ENCODE results near the gene VSIG4.
"Not testable (repeated sequence)": the region's sequence is repeated elsewhere in the genome, so short reads cannot be mapped to it uniquely, and the experiment has no call there.

The VSIG4 gene

DNA sequence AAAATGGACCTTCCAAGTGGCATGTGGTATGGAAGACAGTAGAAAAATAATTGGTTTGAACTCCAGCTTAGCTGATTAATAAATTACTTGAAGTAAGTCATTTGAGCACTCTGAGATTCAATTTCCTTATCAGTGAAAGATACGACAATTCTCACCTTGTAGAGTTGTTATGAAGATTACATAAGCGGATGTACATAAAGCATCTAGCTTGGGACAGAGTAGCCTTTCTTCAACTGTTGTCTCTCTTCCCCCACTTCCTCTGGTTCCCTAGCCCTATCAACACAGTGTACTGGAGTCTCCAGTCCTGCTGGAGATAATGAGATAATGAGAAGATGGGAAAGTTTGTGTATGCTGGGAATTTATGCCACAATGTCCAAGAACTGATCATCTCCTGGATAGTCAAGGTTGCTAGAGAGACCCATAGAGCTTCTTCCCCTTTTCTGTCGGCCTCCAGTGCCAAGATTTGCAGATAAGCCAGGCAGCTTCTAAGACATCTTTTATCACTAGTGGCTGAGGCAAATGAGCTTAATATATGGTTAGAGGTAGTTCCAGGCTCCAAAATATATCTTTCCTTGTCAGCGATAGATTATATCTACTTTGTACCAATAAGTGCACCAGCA lies 33.9 kb downstream of the VSIG4 start:
- no peak for DNase-seq

DNA sequence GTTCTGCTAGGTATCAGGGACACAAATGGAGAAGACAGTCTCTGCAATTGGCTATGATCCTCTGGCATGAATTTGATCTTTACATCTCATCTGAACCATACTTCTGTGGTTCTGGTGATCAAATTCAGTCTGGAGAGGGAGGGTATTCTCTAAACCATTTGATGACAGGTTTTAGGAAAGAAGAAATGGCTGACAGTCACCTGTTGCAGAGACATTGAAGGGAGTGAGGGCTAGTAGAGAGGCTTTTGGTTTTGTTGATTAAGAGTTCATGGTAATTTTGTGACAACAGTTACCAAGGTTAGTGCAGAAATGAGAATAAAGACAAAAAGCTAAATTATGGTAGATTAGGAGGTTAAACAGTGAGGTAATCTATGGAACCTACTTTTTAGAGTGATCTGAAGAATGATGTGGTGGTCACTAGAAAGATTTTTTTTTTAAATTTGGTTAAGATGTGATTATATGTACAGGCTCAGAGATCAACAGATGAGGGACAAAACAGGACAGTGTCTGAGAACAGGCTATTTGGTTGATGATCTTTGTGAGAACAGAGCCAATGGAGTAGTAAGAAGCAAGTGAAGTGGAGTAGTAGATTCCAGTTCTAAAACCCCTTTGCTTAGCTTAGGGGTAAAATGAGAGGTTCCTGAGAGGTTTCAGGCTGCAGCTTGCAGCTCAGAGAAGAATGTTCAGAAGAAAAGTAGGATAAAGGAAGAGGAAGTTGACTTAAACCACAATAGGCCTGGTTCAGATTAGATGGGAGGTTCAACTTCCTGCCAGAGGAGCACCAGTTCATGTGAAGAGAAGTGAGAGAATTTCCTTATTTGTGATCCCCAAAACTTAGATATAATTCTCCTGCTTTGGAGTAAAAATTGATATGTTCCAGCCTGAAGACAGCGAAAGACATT lies 34.7 kb downstream of the VSIG4 start:
- DNase-seq, result no peak

DNA sequence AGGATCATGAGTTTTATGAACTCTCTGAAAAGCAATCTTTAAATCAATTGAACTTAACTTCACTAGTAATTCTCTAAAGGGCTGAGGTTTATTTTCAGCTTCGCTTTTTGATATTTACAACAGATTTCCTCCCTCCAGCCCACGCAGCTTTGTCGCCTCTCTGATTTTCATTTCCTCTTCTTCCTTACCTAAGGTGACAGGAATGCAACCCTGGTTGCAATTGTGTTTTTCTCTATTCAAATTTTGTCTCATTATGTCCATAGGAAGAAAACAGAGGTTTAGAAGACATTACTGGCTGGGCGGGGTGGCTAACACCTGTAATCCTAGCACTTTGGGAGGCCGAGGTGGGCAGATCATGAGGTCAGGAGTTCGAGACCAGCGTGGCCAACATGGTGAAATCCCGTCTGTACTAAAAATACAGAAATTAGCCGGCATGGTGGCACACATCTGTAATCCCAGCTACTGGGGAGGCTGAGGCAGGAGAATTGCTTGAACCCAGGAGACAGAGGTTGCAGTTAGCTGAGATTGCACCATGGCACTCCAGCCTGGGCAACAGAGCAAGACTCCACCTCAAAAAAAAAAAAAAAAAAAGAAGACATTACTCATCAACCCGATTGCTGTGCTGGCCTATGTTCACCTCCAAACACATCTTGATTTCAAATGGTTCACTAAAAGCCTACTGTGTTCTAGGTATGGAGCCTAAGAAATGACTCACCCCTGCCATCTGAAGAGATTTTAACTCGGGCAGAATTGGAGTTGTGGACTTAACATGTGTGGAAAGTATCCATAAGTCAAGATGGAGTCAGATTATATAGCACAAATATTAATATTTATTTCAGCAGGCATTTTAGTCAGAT lies 36.8 kb downstream of the VSIG4 start:
- no peak for DNase-seq

DNA sequence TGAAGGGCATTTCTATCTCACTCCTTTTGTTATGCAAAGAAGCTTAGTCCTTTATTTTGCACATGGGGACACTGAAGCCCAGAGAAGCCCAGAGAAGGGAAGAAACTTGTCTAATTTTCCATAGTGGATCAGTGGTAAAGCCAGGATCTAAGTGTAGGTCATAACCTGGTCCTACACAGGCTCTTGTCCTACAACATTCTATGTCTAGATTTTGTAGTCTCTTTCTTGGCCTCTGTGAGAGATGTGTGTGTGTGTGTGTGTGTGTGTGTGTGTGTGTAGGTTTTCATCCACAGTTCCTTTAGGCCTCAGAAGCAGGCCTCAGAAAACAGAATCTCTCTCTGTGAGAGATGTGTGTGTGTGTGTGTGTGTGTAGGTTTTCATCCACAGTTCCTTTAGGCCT lies 38.3 kb downstream of the VSIG4 start:
- no peak for DNase-seq

DNA sequence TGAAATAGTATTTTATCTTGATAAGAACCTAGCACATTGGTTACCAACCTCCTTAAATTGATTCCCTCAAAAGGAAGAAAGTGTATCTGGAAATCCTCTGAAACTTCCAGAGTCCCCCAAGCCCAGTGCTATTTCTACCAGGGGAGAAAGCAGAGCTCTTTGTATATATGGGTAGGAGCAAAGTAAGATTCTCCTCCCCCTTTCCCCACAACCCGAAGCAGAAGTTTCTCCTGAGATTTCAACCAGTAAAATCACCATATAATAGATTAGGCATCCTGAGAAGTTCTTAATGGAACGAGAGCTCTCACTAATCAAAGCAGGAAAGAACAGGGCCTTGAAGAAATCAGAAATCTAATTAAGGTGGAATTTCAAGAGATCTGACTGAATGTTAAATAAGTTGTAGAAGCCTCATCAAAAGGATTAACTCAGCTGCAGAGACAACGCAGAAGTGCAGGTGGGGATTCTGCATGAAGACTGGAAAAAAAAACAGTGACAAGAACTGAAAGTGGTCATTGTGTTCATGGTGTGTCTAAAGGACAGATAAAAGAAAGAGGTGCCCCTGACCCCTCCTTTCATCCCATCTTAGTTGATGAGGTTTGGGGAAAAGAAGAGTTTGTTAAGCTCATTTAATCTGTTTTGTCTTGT lies 39.1 kb downstream of the VSIG4 start:
- DNase-seq, result no peak

DNA sequence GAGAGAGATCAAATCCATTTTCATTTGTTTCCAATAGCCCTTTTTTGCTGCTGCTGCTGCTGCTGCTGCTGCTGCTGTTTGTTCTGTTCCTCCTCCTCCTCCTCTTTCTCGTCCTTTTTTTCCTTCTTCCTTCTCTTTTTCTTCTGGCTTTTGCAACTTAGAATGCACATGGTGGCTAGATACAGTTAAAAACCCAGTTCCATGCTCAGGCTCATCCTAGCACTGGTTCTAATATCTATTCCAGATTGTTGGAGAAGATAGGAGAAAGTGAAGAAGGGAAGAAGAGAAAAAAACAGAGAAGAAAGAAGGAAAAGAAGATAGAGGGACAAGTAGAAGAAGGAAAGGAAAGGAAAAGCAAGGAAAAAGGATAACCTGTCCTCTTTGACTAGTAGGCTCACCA lies 39.7 kb downstream of the VSIG4 start:
- no peak for DNase-seq

DNA sequence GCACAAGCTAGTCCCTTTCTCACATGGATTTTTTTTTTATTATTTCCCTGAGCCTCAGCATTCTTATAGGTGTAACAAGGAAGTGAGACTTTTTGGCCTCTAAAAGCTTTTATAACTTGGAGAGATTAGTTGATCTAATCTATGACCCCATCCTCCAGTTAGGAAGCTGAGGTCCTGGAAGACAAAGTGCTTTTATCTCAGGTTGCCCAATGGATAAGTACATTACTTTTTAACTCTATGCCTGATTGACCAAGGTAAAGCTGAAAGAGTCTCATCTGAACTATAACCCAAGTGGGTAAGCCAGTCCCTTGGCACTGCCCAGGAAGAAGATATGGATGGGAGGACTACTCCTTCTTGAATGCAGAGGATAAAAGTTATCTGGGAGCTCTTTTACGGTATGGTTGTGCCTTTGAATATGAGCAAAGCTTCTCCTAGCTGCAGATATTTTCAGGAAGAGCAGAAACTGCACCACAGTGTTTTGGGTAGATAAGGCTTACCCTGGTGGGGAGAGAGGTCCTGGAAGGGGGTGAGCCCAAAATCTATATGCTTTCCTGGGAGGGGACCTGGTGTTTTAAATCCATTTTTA lies 40.2 kb downstream of the VSIG4 start:
- no peak for DNase-seq

DNA sequence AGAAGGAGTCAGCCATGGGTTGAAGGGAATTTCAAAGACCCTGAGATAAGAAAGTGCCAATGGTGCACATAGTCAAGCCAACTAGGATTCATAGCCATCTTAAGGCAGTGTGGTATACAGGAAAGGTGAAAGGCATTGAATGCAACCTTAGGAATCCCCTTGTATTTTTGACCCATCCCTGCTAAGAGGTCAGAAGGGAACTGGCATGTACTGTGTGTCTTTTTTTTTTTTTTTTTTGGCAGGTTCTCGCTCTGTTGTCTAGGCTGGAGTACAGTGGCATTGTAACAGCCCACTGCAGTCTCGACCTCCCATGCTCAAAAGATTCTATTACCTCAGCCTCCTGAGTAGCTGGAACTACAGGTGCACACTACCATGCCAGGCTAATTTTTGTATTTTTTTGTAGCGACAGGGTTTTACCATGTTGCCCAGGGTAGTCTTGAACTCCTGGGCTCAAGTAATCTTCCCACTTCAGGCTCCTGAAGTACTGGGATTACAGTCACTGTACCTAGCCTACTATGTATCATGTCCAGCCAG lies 40.8 kb downstream of the VSIG4 start:
- no peak for DNase-seq

DNA sequence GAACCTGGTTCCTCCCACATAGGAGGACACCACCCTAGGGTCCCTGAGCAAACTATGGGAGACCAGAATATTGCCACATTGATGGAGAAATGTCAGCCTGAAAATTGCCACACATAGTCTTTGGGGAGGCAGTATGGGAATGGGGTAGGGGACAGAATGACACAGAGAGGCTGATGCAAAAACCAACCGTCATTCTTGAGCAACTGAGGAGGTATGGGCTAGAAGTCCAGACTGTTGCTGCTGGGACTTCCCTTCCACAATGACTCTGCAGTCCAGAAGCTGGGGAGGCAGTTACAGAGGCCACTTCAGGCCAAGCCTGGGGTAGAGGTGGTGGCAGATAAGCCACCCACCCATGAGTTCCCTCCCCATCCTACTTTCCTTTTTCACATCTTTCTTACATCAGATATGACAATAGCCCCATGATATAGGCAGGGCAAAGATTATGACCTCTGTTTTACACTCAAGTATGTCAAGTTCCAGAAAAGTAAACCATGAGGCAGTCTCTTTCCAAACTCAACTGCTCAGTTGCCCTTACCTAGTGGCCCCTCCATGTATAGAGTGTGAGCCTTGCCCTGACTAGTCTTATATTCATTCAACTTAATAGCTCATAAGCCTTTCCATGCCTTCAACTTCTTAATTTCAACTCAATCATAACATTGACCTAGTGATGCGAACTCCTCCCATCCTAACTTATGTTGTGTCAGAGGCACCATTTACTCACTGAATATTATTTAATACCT lies 41.7 kb downstream of the VSIG4 start:
- no peak for DNase-seq

DNA sequence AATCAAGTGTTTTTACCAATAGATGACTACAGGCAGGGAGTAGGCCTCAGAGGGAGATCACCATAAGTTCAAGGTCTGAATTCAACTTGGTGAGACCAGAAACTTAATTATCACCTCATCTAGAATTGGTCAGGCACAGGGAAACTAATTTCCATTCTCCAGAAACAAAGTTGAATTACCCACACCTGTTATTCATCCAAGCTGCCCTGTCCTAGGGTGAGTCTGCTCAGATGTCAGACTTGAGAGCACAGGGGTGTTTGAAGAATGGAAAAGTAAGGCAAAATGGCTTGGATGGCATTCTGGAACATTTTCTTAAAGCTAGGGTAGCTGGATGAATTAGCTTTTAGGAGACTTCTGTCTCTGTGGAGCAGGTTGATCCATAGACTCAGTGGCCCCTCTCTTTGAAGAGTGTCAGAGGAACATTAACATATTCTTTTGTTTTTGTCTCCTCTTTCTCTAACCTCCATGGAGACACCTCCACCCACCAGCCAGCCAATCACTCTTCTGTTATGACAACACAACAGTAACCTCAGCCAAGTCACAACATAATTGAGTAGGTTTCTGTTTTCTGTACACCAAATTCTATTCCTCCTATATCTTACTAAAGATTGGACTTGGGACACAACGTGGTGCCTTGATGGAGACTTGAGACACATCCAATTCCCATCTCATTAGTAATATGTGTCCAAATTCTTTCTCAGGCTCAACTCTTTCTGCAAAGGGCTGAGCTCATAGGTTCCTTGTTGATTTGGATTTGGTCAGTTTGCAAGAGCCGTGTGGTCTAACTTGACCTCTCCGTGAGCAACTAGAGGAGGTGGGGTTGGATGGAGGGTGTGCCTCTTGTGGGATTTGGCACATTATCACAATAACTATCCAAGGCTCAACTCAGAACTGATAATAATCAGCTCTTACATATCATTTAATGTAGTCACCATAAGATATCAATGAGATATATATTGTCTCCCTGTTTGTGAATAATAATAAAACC lies 45.1 kb downstream of the VSIG4 start:
- DNase-seq, result no peak

DNA sequence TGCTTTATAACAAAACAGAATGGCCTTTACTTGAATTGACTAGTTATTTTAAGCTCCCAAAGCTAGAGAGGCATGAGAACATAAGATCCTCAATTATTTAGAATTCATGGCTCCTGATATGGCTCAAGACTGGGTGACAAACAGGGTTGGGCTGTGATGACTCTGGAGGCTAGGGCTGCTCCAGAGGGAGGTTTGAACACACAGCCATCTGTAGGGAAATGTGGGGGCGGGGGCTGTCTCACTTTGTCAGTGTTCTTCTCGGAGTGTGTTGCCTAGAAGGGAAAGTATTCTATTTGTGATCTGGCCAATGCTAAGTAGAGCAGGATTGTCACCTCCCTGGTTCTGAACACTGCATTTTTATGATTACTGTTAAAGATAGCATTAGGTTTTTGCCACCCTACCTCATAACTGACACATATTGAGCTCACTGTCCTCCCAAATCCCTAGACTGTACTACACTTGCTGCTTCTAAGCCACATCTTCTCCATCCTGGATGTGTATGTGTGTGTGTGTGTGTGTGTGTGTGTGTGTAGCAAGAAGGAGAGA lies 45.9 kb downstream of the VSIG4 start:
- no peak for DNase-seq

DNA sequence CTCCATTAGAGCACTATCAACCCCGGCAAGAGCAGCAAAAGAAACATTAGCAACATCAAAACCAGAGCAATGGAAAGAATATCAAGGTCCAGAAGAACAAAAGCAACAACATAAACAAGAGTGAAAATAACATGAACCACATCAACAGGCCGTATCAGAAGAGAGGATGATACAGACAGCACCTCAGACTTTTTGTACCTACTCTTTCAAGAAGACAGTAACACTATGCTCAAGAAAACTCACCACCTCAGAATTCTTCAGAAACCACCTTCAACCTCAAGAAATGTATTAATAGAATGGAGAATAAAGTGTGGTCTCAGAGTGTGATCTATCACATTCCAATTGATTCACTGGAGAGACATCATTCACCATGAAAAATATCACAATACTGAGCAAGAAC lies 46.5 kb downstream of the VSIG4 start:
- DNase-seq, result no peak

DNA sequence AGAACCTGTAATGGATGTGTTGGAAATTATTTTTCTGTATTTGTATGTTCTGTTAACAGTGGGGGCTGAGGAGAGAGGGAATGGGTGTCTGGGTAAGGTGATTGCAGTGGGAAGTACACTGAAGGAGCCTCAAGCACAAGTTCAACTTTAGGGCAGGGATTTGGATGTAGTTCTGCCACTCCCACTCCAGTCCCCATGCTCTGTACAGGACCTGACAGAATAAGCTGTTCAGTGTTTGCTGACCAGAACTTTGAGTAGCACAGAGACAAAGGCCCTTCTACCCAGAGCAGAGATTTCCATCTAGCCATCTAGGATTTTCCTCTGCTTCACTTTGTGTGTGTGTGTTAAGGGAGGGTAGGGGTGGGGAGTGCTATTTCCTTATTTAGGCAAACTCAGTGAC lies 49.2 kb downstream of the VSIG4 start:
- no peak for DNase-seq

DNA sequence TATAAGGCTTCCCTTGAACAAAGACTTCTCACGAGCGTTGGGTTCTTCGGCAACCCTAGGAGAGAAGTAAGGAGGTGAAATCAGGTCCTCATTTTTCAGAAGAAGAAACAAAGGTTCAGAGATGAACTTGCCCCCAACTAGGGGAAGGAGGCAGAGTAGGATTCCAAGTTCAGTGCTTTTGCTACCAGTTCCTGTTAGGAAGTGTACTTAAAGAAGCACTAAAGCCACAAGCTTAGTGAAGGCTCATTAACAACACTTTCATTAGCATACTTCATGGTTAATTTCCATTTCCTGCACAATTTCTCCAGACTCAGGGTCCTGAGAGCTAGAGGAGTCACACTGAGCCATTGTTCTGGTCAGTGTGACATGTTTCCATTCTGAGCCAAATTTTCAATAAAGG lies 52.1 kb downstream of the VSIG4 start:
- no peak for DNase-seq

DNA sequence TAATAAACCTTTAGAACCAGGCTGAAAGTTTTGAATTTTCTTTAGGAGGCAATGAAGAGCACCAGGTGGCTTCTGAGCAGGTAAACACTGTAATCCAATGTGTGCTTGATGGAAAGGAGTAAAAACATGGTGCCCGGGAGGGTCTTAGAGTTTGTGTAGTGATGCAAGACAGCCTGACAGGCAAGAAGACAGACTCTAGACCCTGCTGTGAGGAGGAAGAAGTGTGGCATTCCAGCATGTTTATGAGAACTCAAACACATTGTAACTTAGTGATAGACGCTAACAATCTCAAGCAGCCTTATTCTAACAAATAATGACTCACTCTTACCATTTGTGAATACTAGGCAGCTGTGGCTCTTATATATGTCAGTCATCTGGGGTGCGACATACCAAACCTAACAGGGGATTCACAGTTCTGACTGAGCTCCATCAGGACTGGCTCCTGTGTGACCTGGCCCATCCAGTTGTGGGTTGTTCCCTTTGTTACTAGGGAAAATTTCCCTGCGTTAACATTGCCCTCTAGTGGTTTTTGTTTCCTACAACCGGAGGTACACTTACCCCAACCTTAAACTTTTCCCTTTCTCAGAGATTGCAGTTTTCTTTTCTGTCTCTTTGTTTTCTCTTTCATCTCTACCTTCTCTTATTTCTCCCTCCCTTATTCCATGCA lies 53.8 kb downstream of the VSIG4 start:
- no peak for DNase-seq

DNA sequence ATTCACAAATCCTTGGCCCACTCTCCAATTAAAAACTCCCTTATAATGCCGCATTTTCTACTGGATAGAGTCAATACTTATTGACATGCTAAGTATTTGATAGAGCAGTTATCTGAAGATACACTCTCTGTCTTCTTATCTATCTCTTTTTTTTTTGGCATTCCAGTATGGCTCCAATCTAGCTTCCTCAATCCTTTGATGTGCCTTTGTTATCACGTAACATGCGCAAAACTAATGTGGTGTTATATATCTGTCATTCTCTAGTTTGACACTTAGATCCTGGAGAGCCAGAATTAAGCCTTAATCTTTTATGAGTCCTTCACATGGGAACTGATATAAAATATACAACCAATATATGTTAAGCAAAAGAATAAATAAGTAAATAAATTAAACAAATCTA lies 54.7 kb downstream of the VSIG4 start:
- no peak for DNase-seq

DNA sequence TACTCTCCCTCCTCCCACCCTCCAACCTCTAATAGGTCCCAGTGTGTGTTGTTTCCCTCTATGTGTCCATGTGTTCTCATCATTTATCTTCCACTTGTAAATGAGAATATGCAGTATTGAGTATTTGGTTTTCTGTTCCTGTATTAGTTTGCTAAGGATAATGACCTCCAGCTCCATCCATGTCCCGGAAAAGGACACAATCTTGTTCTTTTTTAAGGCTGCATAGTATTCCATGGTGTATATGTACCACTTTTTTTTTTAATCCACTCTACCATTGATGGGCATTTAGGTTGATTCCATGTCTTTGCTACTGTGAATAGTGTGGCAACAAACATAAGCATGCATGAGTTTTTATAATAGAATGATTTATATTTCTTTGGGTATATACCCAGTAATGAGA lies 62.7 kb downstream of the VSIG4 start:
- not testable (repeated sequence) for DNase-seq

DNA sequence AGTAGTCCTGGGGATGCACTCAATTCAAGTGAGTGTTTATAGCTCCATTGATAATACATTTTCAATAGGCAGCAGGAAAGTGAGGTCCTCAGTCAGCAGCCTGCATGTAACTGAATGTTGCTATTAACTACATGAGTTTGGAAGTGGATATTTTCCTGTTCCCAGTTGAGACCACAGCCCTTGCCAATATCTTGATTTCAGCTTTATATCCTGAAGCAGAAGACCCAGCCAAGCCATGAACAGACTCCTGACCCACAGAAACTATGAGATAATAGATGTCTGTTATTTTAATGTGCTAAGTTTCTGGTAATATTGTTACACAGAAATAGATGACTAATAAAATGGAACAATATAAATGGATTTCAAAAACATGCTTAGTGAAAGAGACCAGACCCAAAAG lies 63.7 kb downstream of the VSIG4 start:
- no peak for DNase-seq

DNA sequence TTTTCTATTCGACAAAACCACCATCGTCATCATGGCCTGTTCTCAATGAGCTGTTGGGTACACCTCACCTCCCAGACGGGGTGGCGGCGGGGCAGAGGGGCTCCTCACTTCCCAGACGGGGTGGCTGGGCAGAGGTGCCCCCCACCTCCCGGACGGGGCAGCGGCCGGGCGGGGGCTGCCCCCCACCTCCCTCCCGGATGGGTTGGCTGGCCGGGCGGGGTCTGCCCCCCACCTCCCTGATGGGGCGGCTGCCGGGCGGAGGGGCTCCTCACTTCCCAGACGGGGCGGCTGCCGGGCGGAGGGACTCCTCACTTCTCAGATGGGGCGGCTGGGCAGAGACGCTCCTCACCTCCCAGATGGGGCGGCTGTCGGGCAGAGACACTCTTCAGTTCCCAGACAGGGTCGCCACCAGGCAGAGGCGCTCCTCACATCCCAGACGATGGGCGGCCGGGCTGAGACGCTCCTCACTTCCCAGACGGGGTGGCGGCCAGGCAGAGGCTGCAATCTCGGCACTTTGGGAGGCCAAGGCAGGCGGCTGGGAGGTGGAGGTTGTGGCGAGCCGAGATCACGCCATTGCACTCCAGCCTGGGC lies 64.6 kb downstream of the VSIG4 start:
- not testable (repeated sequence) for DNase-seq
